Putamen (tissue), 1 donor: ENCODE data around the gene DAGLA.

Experiments used
- DNase-seq: peaks from one replicate; pipeline ENCODE4 v3.0.0-alpha.2; 2016; ENCODE audit warnings: low spot score

DAGLA gene

GRCh38 chr11:61780581-61781162 is 100.5 kb downstream of the DAGLA start:
- no peak for DNase-seq

GRCh38 chr11:61781585-61781984 is 101.4 kb downstream of the DAGLA start:
- DNase-seq, result no peak

GRCh38 chr11:61782299-61782698 is 102.1 kb downstream of the DAGLA start:
- no peak for DNase-seq

GRCh38 chr11:61782841-61783240 is 102.7 kb downstream of the DAGLA start:
- no peak for DNase-seq

GRCh38 chr11:61783717-61784505 is 103.7 kb downstream of the DAGLA start:
- no peak for DNase-seq

- DNase-seq, result no peak
Observed at GRCh38 chr11:61784506-61784805, 104.3 kb downstream of the DAGLA start.

- no peak for DNase-seq
Observed at GRCh38 chr11:61785837-61786402, 105.7 kb downstream of the DAGLA start.

- DNase-seq, result peak; percentile 79
Observed at GRCh38 chr11:61787928-61788491, 107.8 kb downstream of the DAGLA start.

GRCh38 chr11:61791737-61792309 is 111.6 kb downstream of the DAGLA start:
- DNase-seq, result peak; percentile 97

- peak; percentile 94 for DNase-seq
Observed at GRCh38 chr11:61792310-61793082, 112.3 kb downstream of the DAGLA start, which contains the start of the genes FEN1 and TMEM258. TSS of gene FEN1 (plus strand) at chr11:61792911. CDS start at chr11:61795362, 2,451 bp downstream. TSS of gene TMEM258 (minus strand) at chr11:61792599. CDS start at chr11:61792558, 41 bp downstream.

- DNase-seq, result no peak
Observed at GRCh38 chr11:61793083-61793828, 113.1 kb downstream of the DAGLA start.

- DNase-seq, result no peak
Observed at GRCh38 chr11:61793829-61794204, 113.6 kb downstream of the DAGLA start.

GRCh38 chr11:61794579-61794978 is 114.4 kb downstream of the DAGLA start:
- DNase-seq, result no peak

- no peak for DNase-seq
Observed at GRCh38 chr11:61795459-61795858, 115.3 kb downstream of the DAGLA start.

GRCh38 chr11:61795876-61796526 is 115.8 kb downstream of the DAGLA start:
- no peak for DNase-seq
